ENCODE measurements around the gene TNFRSF6B.

- no peak for TF ChIP-seq CTCF (conservative IDR thresholded peaks at IDR 0.05; ENCODE audit: low read depth, low read length)
- TF ChIP-seq CEBPB (IDR thresholded peaks at IDR 0.05; ENCODE audit: low read depth, low read length), result no peak
Measured at GRCh38 chr20:63653974-63654668, 42.3 kb upstream of the TNFRSF6B start.
